GM12878 (cell line): ENCODE results near the gene ADGRL3. TPM values are rescaled to one million over a fixed set of nuclear protein-coding genes. Genes with fewer than 3 reads are reported as not detected.

ENCODE experiments used
- ATAC-seq: fragments of 200-7000 bp; cut with Tn5 transposase; 3 replicates; pipeline ENCODE4 v1.9.1; 2020; ENCODE audit warnings: mild to moderate bottlenecking, moderate library complexity
- BruUV-seq: library from RNA; stranded (reverse); fragments of 400-500 nt; replicated peaks from 2 replicates; lab custom pipeline; 2021; lab: Mats Ljungman, UMichigan
- CTCF ChIA-PET: fragments of 300-600 bp; sonication (Branson Sonifier 250); formaldehyde crosslinking; extraction: SDS; loops from one replicate; lab custom pipeline; 2021; ENCODE audit warnings: inconsistent platforms; lab: Yijun Ruan, JAX
- POLR2A ChIA-PET: fragments of 350-600 bp; formaldehyde crosslinking; extraction: SDS; loops from one replicate; lab custom pipeline; 2021; ENCODE audit warnings: inconsistent platforms; lab: Charles Lee
- RAD21 ChIA-PET: fragments of 300-600 bp; sonication (Branson Sonifier 250); formaldehyde crosslinking; loops from one replicate; lab custom pipeline; 2023; ENCODE audit warnings: antibody characterized with exemption; ENCODE audit not compliant: unreplicated experiment; lab: Charles Lee
- SMC1A ChIA-PET: fragments of 300-600 bp; sonication (Branson Sonifier 250); formaldehyde crosslinking; loops from one replicate; lab custom pipeline; 2023; ENCODE audit not compliant: unreplicated experiment, uncharacterized antibody; lab: Charles Lee
- DNase-seq: peaks from one replicate; pipeline ENCODE4 v3.0.0-alpha.2; 2011; ENCODE audit warnings: low read depth, low spot score
- FAIRE-seq: peaks from 3 replicates; lab custom pipeline; 2011; peaks lifted over from hg19 to GRCh38; lab: Jason Lieb, UNC
- H2AFZ ChIP-seq: 2 replicates; pipeline ENCODE4 v1.6.0; 2011; ENCODE audit warnings: low read depth, low read length, control low read depth; ENCODE audit not compliant: control insufficient read depth
- H3K27ac ChIP-seq: 2 replicates; pipeline ENCODE4 v1.5.1; 2011; ENCODE audit warnings: control low read depth; ENCODE audit not compliant: control insufficient read depth, insufficient read depth
- H3K27me3 ChIP-seq, 2 experiments: replicated peaks in 1 of 2; 2 replicates each; pipeline versions ENCODE4 v1.6.0 to v1.6.1; 2011; ENCODE audit warnings: low read length in 1 of 2; ENCODE audit not compliant: control insufficient read depth in 2 of 2, insufficient read depth in 2 of 2
- H3K36me3 ChIP-seq, 2 experiments: 2 replicates each; pipeline ENCODE4 v1.5.1; 2011; ENCODE audit warnings: low read length in 1 of 2; ENCODE audit not compliant: control insufficient read depth in 2 of 2, insufficient read depth in 2 of 2
- H3K4me1 ChIP-seq: 2 replicates; pipeline ENCODE4 v1.6.1; 2011; ENCODE audit warnings: mild to moderate bottlenecking, low read length, moderate library complexity, mixed read lengths; ENCODE audit not compliant: control insufficient read depth, insufficient read depth
- H3K4me2 ChIP-seq: 2 replicates; pipeline ENCODE4 v1.6.0; 2011; ENCODE audit warnings: control low read depth; ENCODE audit not compliant: control insufficient read depth, insufficient read depth
- H3K4me3 ChIP-seq: fragments of 200-600 bp; sonication (generic); 2 replicates; pipeline ENCODE4 v1.5.1; 2016
- H3K79me2 ChIP-seq: 2 replicates; pipeline ENCODE4 v1.6.0; 2011; ENCODE audit warnings: low read length; ENCODE audit not compliant: control insufficient read depth, insufficient read depth
- H3K9ac ChIP-seq: 2 replicates; pipeline ENCODE4 v1.8.0; 2011; ENCODE audit warnings: low read length, control low read depth, mixed read lengths; ENCODE audit not compliant: control insufficient read depth, insufficient read depth
- H3K9me3 ChIP-seq: replicated peaks from 3 replicates; pipeline ENCODE4 v1.5.1; 2011; ENCODE audit warnings: mild to moderate bottlenecking, low read length; ENCODE audit not compliant: control insufficient read depth, insufficient read depth
- H4K20me1 ChIP-seq: 2 replicates; pipeline ENCODE4 v1.6.0; 2011; ENCODE audit not compliant: control insufficient read depth, insufficient read depth
- ESRRA ChIP-seq: IDR thresholded peaks from 2 replicates; pipeline ENCODE4 v1.6.1; 2012; ENCODE audit warnings: mild to moderate bottlenecking, low read length, improper control_type of control experiment
- FOXK2 ChIP-seq: fragments of 450-650 bp; IDR thresholded peaks from 2 replicates; pipeline ENCODE4 v1.6.1; 2017; ENCODE audit warnings: mild to moderate bottlenecking, moderate library complexity
- GABPA ChIP-seq: IDR thresholded peaks from 2 replicates; pipeline ENCODE4 v1.6.1; 2014; ENCODE audit warnings: antibody characterized with exemption, low read depth, mild to moderate bottlenecking, inconsistent platforms
- NFYB ChIP-seq: IDR thresholded peaks from 2 replicates; pipeline ENCODE4 v1.6.1; 2011; ENCODE audit warnings: low read depth, mild to moderate bottlenecking, low read length, improper control_type of control experiment, moderate library complexity; ENCODE audit not compliant: insufficient read depth
- PAX8 ChIP-seq: fragments of 450-650 bp; IDR thresholded peaks from 2 replicates; pipeline ENCODE4 v1.6.1; 2017; ENCODE audit warnings: mild to moderate bottlenecking, moderate library complexity
- SPI1 ChIP-seq: IDR thresholded peaks from 2 replicates; pipeline ENCODE4 v1.6.1; 2011; ENCODE audit warnings: low read depth, mild to moderate bottlenecking, low read length, moderate library complexity, borderline replicate concordance; ENCODE audit not compliant: insufficient read depth
- TCF12 ChIP-seq: IDR thresholded peaks from 2 replicates; pipeline ENCODE4 v1.6.1; 2011; ENCODE audit warnings: low read depth, mild to moderate bottlenecking, low read length
- ZNF622 ChIP-seq: fragments of 450-650 bp; IDR thresholded peaks from 2 replicates; pipeline ENCODE4 v1.6.1; 2017; ENCODE audit warnings: mild to moderate bottlenecking, inconsistent platforms
- WGBS: methylation state at CpG from one replicate; pipeline ENCODE4 v1.1.6; 2016; ENCODE audit warnings: low lambda C conversion rate; ENCODE audit not compliant: insufficient replicate concordance, insufficient coverage; ENCODE audit errors: missing lambda C conversion rate; 5-methylcytosine and 5-hydroxymethylcytosine counted together
- in situ Hi-C: fragments of 300-500 bp; cut with MboI; formaldehyde crosslinking; loops from 9 replicates; pipeline ENCODE4 v1.14.3; 2018; ENCODE audit warnings: mixed read lengths
- intact Hi-C: fragments of 100-400 bp; cut with micrococcal nuclease; formaldehyde crosslinking; loops from one replicate; pipeline ENCODE4 v1.14.2; 2022; ENCODE audit not compliant: unreplicated experiment
- polyA plus RNA-seq, 11 experiments: library from polyadenylated mRNA; depleted of rRNA in 4 of 11; unstranded in 6 of 11; stranded (reverse) in 5 of 11; fragments of >200 nt; fragmentation: Nextera tagmentation in 4 of 11; fragmentation: Illumina TruSeq in 1 of 11; extraction: Ambion mirVana in 4 of 11; extraction: Trizol in 1 of 11; gene quantifications; 1 replicate in 1 of 11; 2 replicates in 10 of 11; pipeline versions ENCODE4 v1.2.1 to v1.2.3, GENCODE V29; 2011 to 2016; ENCODE audit warnings: inconsistent platforms in 2 of 11, missing spikeins in 2 of 11, low read depth in 1 of 11
- total RNA-seq, 4 experiments: library from RNA; depleted of rRNA in 3 of 4; stranded (reverse); fragments of >200 nt in 3 of 4; fragmentation: Illumina TruSeq in 1 of 4; extraction: Trizol in 1 of 4; gene quantifications; 2 replicates each; pipeline versions ENCODE4 v1.2.1 to v1.2.3, GENCODE V29; 2013 to 2021
- TF ChIP-seq, protein P1 (sequence below): IDR thresholded peaks from 2 replicates; pipeline ENCODE4 v1.6.1; 2012; ENCODE audit warnings: low read depth, low read length, improper control_type of control experiment
- TF ChIP-seq, protein P2 (sequence below): fragments of 450-650 bp; IDR thresholded peaks from 2 replicates; pipeline ENCODE4 v1.6.1; 2017; ENCODE audit warnings: mild to moderate bottlenecking, moderate library complexity
- TF ChIP-seq, protein P3 (sequence below): fragments of 450-650 bp; formaldehyde crosslinking; IDR thresholded peaks from 2 replicates; pipeline ENCODE4 v1.4.0; 2022; ENCODE audit warnings: mild to moderate bottlenecking, moderate library complexity

ADGRL3 gene
- total and polyA plus RNA-seq, 10 of the 15 experiments (the other 5 are each of a cell fraction or from before 2014, with no cell fraction given): 1.1 TPM; not detected in 9

DNA sequence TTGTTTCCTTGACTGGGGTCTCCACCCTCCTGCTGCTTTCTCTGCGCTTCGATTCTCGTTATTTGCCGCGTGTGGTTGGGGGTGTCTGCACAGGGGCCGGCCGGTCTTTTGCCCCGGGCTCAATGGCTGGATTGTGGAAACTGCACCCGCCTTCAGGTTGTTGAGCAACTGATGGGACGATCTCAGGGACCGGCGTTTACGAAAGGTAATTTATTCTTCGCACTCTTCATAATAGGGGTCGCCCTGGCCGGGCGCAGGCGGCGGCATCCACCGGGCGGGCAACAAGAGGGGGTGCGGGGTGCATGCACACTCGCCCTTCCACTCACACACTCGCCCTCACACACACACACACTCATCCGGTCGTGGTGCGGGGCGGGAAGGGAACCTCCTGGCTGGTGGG is 1.4 kb downstream of the ADGRL3 start:
- H3K9ac ChIP-seq: no peak overlapping the region
- no peaks in the 10 kb centered on the region for H3K79me2 ChIP-seq
- H3K36me3 ChIP-seq: no peaks in the 10 kb centered on the region
- H3K27me3 ChIP-seq: peaks cover 0 to 3% of the 10 kb centered on the region in 2 experiments; a peak in 3 of 4 replicates
- no peaks in the 10 kb centered on the region for H4K20me1 ChIP-seq
- intact Hi-C loops: no loop called here
- no peak for ATAC-seq
- DNase-seq: no peak
- 41% methylated on average over 28 of the region's 28 CpGs for WGBS
- ChIA-PET SMC1A (no interaction called here), RAD21 (no interaction called here)
- no peak for TF ChIP-seq PAX8
- TF ChIP-seq NFYB: no peak
- TF ChIP-seq FOXK2: no peak
- no peak for TF ChIP-seq SPI1
- no peak for TF ChIP-seq ESRRA
- TF ChIP-seq ZNF622: no peak
- TF ChIP-seq, protein P1, sequence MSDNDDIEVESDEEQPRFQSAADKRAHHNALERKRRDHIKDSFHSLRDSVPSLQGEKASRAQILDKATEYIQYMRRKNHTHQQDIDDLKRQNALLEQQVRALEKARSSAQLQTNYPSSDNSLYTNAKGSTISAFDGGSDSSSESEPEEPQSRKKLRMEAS: no peak
- TF ChIP-seq TCF12: no peak
- TF ChIP-seq GABPA: no peak
- TF ChIP-seq, protein P2, sequence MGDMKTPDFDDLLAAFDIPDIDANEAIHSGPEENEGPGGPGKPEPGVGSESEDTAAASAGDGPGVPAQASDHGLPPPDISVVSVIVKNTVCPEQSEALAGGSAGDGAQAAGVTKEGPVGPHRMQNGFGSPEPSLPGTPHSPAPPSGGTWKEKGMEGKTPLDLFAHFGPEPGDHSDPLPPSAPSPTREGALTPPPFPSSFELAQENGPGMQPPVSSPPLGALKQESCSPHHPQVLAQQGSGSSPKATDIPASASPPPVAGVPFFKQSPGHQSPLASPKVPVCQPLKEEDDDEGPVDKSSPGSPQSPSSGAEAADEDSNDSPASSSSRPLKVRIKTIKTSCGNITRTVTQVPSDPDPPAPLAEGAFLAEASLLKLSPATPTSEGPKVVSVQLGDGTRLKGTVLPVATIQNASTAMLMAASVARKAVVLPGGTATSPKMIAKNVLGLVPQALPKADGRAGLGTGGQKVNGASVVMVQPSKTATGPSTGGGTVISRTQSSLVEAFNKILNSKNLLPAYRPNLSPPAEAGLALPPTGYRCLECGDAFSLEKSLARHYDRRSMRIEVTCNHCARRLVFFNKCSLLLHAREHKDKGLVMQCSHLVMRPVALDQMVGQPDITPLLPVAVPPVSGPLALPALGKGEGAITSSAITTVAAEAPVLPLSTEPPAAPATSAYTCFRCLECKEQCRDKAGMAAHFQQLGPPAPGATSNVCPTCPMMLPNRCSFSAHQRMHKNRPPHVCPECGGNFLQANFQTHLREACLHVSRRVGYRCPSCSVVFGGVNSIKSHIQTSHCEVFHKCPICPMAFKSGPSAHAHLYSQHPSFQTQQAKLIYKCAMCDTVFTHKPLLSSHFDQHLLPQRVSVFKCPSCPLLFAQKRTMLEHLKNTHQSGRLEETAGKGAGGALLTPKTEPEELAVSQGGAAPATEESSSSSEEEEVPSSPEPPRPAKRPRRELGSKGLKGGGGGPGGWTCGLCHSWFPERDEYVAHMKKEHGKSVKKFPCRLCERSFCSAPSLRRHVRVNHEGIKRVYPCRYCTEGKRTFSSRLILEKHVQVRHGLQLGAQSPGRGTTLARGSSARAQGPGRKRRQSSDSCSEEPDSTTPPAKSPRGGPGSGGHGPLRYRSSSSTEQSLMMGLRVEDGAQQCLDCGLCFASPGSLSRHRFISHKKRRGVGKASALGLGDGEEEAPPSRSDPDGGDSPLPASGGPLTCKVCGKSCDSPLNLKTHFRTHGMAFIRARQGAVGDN: no peak
- TF ChIP-seq, protein P3, sequence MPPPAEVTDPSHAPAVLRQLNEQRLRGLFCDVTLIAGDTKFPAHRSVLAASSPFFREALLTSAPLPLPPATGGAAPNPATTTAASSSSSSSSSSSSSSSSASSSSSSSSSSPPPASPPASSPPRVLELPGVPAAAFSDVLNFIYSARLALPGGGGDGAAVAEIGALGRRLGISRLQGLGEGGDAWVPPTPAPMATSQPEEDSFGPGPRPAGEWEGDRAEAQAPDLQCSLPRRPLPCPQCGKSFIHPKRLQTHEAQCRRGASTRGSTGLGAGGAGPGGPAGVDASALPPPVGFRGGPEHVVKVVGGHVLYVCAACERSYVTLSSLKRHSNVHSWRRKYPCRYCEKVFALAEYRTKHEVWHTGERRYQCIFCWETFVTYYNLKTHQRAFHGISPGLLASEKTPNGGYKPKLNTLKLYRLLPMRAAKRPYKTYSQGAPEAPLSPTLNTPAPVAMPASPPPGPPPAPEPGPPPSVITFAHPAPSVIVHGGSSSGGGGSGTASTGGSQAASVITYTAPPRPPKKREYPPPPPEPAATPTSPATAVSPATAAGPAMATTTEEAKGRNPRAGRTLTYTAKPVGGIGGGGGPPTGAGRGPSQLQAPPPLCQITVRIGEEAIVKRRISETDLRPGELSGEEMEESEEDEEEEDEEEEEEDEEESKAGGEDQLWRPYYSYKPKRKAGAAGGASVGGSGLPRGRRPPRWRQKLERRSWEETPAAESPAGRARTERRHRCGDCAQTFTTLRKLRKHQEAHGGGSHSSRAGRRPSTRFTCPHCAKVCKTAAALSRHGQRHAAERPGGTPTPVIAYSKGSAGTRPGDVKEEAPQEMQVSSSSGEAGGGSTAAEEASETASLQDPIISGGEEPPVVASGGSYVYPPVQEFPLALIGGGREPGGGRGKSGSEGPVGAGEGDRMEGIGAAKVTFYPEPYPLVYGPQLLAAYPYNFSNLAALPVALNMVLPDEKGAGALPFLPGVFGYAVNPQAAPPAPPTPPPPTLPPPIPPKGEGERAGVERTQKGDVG: no peak
- TF ChIP-seq, all 136 proteins: peak for 0
- no peak overlapping the region for H2AFZ ChIP-seq
- H3K4me2 ChIP-seq: no peak overlapping the region
- no peaks in the 10 kb centered on the region for H3K9me3 ChIP-seq
- BruUV-seq: no TSS peak
- H3K4me1 ChIP-seq: no peaks in the 10 kb centered on the region
- FAIRE-seq: no peak
- H3K27ac ChIP-seq: no peak overlapping the region
- in situ Hi-C loops: no loop called here
- ChIA-PET POLR2A (no interaction called here), CTCF (no interaction called here)
- no peak overlapping the region for H3K4me3 ChIP-seq
